CD4-positive, alpha-beta T cell treated with Interleukin-4 for 4 hours (primary cell): ENCODE data around the gene HERC2.

ENCODE experiments used
- DNase-seq: peaks from one replicate; pipeline ENCODE4 v3.0.0-alpha.2; 2020

HERC2 gene

DNA sequence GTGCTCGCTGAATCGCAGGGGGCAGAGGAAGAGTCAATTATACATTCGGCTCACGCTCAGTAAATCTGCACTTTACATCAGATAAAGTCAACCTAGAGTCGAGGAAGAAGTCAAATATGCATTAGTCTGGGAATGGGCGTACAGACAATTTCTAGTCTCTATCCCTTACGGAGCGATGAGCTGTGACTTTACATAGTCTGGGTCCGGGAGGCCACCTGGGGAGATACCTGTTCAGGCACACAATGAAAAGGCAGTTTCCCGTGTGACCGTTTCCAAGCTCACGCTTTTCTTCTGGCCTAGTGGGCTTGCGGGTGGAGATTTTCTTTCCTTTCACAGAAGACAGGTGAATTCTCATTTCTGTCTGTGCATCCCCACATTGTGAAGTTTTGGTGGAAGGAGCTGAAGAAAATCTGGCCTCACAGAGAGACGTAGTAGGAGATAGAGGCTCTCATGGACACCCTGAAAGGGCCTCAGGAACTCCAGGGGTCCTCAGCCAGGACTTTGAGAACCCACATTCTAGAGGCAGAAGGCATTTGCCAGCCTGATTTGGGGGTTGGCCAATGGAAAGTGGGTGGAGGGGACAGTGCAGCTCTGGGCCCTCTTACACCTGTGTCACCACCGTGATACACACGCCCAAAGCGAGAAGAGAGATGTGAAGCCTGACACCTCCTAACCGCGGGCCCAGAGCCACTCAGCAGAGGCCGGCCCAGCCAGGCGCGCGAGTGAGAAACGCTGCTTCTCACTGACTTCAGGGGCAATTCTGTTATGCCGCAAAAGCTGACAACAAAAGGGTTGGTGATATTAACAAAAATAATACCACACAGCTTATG, 212.1 kb downstream of the HERC2 start:
- DNase-seq, result no peak

DNA sequence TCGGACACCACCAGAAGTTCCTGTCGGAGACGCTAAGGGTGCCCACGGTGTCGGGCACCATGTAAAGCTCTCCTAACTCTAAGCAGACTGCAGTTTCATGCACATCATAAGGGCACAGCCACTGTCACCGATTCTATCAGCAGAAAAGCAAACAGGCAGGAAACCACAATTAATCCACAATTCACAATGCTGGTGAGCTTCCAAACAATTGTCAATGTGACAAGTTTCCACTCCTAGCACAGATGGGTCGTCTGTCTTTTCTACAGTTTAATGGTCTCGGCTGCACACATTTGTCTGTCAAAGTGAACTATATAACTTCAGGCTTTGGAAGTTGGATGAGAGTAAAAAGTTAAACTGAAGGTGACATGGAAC, 214.1 kb downstream of the HERC2 start:
- no peak for DNase-seq

DNA sequence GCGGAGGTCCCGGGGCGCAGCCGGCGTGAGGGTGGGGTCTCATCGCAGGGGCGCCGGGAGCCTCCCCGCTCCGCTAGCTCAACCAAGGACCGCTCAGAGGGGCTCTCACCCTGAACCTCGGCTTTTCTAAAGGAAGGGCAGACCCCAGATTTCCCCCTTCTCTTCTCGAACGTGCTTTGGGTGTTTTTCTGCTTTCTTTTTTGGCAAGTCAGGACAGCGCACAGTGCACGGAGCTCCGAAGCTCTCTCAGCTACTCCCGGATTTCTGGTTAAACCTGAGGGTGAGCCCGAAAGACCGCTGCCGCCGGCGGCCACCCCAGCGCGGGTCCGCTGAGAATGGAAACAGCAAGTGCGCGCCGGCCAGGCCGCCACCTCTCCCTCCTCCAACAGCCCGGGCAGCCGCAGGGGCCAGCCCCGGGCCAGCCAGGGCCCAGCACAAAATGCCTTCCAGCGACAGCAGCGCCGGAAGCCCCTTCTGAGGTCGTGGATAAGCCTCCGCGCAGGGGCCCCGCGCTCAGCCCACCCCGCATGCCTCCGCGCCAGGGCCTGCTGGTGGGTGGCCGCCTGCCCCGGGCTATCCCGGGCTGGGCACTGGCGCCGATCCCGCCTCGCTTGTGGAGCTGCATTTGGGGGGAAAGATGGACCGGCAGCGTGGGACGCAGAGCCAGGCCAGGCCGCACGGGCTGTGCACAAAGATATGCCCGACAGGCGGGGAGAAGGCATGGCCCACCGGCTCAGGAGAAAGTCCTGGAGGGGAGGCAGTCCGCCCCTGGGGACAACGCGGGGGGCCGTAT, 214.7 kb downstream of the HERC2 start:
- no peak for DNase-seq

GRCh38 chr15:28106294-28107110, 215.5 kb downstream of the HERC2 start:
- DNase-seq, result no peak

- no peak for DNase-seq
Measured at GRCh38 chr15:28105793-28106192, 216.2 kb downstream of the HERC2 start.

- no peak for DNase-seq
Measured at GRCh38 chr15:28105224-28105791, 216.7 kb downstream of the HERC2 start.

DNA sequence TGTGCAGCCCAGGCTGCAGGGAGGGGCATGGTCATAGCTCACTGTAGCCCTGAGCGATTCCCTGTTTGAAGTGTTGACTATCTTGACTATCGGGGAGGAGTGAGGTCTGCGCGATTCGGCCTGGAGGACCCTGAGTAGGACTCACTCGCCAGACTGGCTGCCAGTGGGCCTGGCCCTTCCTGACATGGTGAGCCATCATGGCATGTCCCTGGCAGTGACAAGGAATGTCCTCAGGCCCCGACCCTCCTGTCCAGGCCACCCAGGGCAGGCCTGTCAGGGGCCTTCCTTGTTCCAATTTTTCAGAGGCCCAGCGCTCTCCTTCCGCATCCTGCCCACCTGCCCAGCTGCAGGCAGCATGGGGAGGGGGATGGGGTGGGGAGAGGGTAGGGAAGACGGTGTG, 217.7 kb downstream of the HERC2 start:
- DNase-seq, result no peak

DNA sequence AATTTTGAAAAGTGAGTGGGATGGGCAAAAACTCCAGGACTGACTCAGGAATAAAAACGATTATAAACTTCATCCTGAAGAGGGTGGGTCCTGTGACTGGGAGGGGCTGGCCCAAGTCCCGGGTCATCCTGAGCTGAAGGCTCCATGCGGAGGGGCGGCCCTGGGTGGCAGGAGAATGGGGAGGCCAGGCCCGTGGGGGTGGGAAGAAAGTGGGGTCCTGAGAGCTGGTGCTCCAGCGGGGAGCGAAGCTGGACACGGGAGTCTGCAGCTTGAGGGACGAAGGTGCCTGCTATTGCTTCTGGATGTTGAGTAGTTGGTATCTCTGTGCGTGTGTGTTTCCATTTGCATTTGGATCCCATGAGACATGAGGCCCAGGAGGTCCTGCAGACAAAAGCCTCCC, 218.1 kb downstream of the HERC2 start:
- no peak for DNase-seq

DNA sequence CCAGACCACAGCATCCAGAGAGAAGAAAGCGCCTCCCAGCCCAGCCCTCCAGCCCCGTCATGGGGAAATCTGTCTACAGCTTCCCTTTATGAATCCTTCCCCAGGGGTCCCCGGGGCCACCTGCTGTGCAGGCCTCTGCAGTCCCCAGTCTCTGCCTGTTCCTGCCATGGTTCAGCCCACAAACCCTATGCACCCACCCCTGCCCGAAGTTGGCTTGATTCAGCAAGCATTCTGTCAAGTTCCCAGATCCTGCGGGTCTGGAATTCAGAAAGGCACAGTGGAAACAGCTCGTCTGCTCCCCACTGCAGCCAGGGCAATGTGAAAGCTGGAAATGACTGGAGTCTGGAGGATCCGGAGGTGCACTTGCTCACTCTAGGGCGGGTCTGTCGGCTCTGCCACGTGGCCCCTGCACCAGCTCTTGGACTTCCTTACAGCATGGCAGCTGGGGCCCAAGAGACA, 220.0 kb downstream of the HERC2 start:
- no peak for DNase-seq

DNA sequence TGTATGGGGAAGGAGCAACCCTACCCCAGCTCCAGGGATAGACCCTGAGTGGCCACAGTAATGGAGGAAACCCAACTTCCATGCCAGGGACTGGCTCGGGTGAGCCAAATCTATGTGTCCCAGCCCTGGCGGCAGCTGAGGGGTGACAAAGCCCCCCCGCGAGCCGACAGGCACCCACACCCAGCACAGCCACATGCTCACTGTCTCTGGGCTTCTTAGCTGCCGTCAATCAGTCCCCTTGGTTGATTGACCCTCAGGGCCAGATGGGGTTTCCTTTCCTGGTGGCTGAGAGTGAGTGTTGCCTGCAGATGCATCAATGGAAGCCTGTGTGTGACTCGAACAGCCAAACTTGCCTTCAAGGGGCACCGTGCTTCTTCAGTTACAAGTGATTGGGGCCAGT, 220.8 kb downstream of the HERC2 start:
- no peak for DNase-seq

DNA sequence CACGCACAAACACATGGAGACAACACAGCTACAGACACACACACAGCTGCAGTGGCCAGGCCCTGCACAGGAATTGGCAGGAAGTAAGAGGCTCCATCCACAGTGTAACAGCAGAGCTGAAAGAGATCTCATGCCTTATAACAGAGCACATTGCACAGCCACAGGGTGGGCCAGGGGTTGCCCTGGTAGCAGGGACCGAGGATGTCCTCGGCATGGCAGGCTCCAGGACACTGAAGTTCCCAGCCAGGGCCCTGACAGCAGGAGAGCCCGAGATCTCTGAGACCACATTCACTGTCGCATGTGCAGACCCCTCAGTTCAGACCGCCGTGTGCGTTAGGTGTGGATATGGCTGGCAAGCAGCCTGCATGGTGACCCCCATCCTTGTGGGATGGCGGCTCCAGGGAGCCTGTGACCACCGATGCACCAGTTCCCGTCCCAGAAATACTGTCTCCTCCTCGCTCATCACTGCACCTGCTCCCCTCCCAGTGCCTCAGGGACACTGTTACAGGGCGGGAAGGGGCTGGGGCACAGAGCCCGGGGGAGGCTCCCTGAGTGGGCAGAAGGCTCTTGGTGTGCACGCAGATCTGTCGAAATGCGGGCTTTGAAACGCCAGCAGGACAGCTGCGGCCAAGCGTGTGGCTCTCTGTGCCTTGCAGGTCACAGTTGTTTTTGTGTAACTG, 221.3 kb downstream of the HERC2 start:
- DNase-seq, result no peak

DNA sequence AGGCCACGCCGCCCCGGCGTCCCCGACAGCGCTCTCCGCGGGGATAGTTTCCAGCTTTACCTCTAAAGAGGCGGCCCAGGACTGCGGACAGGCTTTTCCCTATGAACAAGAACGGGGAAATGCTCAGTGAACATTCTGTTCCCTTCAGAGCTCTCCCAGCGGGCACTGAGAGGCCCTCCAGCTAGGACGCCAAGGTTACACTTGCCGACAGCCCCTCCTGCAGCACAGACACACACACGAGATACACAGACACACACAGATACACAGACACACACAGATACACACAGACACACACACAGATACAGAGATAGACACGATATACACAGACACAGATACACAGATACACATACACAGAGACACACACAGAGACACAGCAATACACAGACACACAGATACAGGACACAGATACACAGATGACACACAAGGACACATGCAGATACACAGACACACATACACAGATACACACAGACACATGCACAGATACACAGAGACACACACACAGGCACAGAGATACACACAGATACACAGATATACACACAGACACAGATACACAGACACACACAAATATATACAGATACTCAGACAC, 222.3 kb downstream of the HERC2 start:
- DNase-seq, result no peak

DNA sequence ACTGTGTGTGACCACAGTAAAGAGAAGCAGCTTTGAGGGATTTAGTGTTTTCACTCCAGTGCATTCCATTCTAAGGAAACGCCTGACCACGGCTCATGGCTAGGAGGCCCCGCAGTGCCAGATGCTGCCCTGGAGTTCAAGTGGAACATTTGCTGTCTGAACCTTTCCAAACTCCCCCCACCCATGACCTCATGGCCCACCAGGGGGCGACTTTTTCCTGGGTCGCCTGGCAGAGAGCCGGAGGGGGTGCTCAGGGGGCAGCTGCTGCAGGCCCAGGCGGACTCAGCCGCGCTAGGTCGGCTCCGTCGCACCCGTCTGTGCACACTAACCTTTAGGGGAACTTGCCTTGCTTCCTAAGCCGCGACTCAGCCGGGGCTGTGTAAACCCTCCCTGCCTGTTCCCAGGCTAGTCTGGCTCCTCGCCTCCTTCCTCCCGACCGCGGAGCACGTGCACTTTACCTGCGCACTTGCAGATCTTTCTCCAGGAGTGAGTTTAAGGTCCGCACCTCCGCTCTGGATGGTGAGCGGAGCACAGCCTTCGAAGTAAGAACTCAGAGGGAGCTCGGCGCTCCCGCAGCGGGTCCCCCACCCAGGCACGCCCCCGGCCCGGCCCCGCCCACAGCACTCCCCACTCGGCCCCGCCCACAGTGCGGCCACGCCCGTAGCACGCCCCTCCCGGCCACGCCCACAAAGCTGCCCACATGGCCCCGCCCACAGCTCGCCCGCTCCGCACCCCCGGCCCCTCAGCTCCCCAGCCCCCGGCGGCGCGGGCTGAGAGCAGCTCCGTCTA, 223.0 kb downstream of the HERC2 start, which contains the start of gene OCA2:
TSS of gene OCA2 (minus strand) at position 550 of the 789 bp plus-strand sequence. CDS start 17,441 bp downstream, outside the sequence.
- DNase-seq, result no peak

DNA sequence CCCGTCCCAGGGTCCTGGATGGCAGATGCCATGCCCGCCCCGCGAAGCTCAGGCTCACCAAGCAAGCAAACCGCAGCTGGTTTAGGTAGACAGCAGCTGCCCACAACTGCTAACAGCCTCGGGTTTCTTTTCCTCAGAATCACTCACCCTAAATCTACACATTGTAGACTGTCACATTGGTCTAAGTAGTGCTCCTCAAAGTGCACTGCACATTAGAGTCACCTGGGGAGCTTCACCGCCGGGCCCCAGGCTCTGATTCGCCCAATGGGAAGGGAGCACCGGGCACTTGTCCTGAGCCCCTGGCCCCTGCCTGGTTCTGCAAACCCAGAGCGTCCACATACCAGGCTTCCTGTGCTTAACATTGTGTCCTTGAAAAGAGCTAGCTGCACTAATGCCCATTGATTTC, 223.6 kb downstream of the HERC2 start:
- no peak for DNase-seq

GRCh38 chr15:28097656-28098359, 224.2 kb downstream of the HERC2 start:
- no peak for DNase-seq

DNA sequence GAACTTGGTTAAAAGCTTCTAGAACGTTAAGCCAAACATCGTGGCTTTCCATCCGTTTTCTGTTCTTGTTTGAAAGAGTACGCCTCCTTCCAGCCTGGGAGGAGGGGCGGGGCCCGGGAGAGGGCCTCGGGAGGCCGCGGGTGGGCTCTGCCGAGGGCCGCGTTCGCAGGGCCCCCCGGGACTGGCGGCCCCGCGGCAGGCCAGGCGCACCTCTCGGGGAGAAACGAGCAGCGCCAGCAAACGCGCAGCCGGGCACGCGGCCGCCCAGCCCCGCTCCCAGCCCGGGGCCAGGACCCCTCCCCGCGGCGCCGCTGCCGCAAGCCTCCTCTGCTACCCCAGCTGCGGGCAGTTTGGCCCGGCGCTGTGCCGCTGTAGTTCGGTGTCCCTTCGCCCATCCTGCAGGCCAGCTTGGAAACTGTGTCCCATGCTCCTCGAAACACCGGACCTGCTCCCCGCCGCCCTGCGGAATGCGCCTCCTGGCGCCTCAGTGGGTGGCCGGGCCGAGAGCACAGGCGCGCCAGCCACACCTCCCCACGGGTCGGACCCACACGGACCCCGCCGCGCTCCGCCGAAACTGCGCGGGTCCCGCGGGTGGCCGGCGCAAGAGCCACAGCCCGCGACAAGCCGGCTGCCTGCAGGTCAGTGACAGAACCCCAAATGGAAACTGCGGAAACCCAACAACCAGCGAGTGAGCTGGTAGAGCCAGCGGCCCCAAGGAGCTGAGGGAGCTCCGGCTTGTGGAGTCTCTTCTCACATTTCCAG, 225.1 kb downstream of the HERC2 start:
- DNase-seq, result no peak

- no peak for DNase-seq
Measured at GRCh38 chr15:28096411-28096669, 225.6 kb downstream of the HERC2 start.

GRCh38 chr15:28094732-28095521, 227.1 kb downstream of the HERC2 start:
- DNase-seq, result no peak
